Heart left ventricle (tissue), 16 donors: Measurements from ENCODE around the gene VTI1A. TPM values are rescaled to one million over a fixed set of nuclear protein-coding genes. Genes with fewer than 3 reads are reported as not detected.

ENCODE experiments used
- ATAC-seq, 4 donors: fragments of 200-7000 bp; cut with Tn5 transposase; one replicate each; pipeline ENCODE4 v1.9.1; 2020 to 2022; ENCODE audit warnings: moderate library complexity in 4 of 4, mild to moderate bottlenecking in 3 of 4, moderate number of reproducible peaks in 1 of 4
- DNase-seq, 5 donors: peaks; one replicate each; pipeline ENCODE4 v3.0.0-alpha.2; 2020
- H3K27ac ChIP-seq, 12 donors: fragments of 200-600 bp; sonication (generic) in 4 of 12; one replicate each; pipeline versions ENCODE4 v1.5.0 to v1.8.0; 2016 to 2022; ENCODE audit warnings: mild to moderate bottlenecking in 2 of 12
- H3K27me3 ChIP-seq, 9 donors: fragments of 200-600 bp; sonication (generic) in 2 of 9; one replicate each; pipeline versions ENCODE4 v1.5.1 to v1.8.0; 2016 to 2022; ENCODE audit warnings: mild to moderate bottlenecking in 3 of 9
- H3K36me3 ChIP-seq, 9 donors: fragments of 200-600 bp; sonication (generic) in 2 of 9; one replicate each; pipeline versions ENCODE4 v1.5.0 to v1.8.0; 2018 to 2022; ENCODE audit warnings: mild to moderate bottlenecking in 2 of 9
- H3K4me1 ChIP-seq, 12 donors: fragments of 200-600 bp; sonication (generic) in 4 of 12; one replicate each; pipeline versions ENCODE4 v1.5.0 to v1.8.0; 2016 to 2022; ENCODE audit warnings: mild to moderate bottlenecking in 3 of 12
- H3K4me3 ChIP-seq, 12 donors: fragments of 200-600 bp; sonication (generic) in 4 of 12; one replicate each; pipeline versions ENCODE4 v1.5.0 to v1.8.0; 2017 to 2022; ENCODE audit warnings: mild to moderate bottlenecking in 9 of 12, moderate library complexity in 4 of 12
- H3K9me3 ChIP-seq, 12 donors: fragments of 200-600 bp; sonication (generic) in 4 of 12; one replicate each; pipeline versions ENCODE4 v1.5.0 to v1.8.0; 2016 to 2022; ENCODE audit warnings: mild to moderate bottlenecking in 1 of 12
- CTCF ChIP-seq, 12 donors: fragments of 200-600 bp; sonication (generic) in 4 of 12; IDR thresholded peaks; one replicate each; pipeline versions ENCODE4 v1.5.0 to v1.8.0; 2018 to 2022; ENCODE audit warnings: antibody characterized with exemption in 12 of 12, mild to moderate bottlenecking in 5 of 12
- POLR2A ChIP-seq, 2 donors: fragments of 450-650 bp; IDR thresholded peaks; one replicate each; pipeline ENCODE4 v1.6.1; 2017; ENCODE audit warnings: antibody characterized with exemption in 2 of 2, mild to moderate bottlenecking in 2 of 2, moderate library complexity in 2 of 2
- WGBS, 4 donors: extraction: QIAGEN DNeasy Blood & Tissue Kit in 2 of 4; methylation state at CpG; one replicate each; pipeline versions ENCODE4 v1.1.5 to v1.1.7; 2013 to 2018; 5-methylcytosine and 5-hydroxymethylcytosine counted together
- intact Hi-C, 10 donors: fragments of 100-400 bp; cut with DNase I; formaldehyde crosslinking; loops; one replicate each; pipeline versions ENCODE4 v1.11.1 to v1.14.2; 2022
- polyA plus RNA-seq, 2 donors: library from polyadenylated mRNA; stranded (reverse); fragments of 200-250 nt; gene quantifications; one replicate each; pipeline ENCODE4 v1.2.3, GENCODE V29; 2013
- total RNA-seq, 9 donors: library from RNA; depleted of rRNA in 2 of 9; stranded (reverse); fragments of >200 nt in 2 of 9; fragmentation: NEBNext Ultra II Directional in 3 of 9; extraction: Animal tissue kit (Norgen Biotek cat#: 25700) in 3 of 9; gene quantifications; one replicate each; pipeline versions ENCODE4 v1.1.0 to v1.2.4, GENCODE V29; 2016 to 2023
- donor health status: ischemic (EF 13 %, LVEDD 7.1; RV severe dilation, severe dysfunction).
- donor health status: healthy with polysubstance abuse.
- donor health status: DM: no; HTN: yes; CAD: no.
- donor health status: DM: no; HTN: no; CAD: no.
- donor health status: ischemic (EF 25% LVEDD 6.9; RV normal size, moderate dysfunction).
- donor health status: ischemic (EF 25% LVEDD 5.7; RV mildly dilated, moderate dysfunction).
- donor health status: healthy.
- donor health status: DM: yes; HTN: yes; CAD: no.
- donor health status: ischemic (EF 35%, LVEDD 5.7; RV mildly dilated, moderate dysfunction).
- donor health status: nonischemic (EF 11% LVEDD 7.7; RV severe dilation, severe dysfunction).
- donor health status: DM: yes; HTN: yes; CAD: no.
- donor health status: PGD.
- donor health status: ischemic (EF 29% LVEDD 5.4; RV normal size, mild dysfunction).
- donor health status: nonischemic (EF 23%, LVEDD 6.1; RV moderate dilation, normal function).

Gene VTI1A
- total and polyA plus RNA-seq, 11 donors = 6.0 to 33.1 (median 23.2) TPM

- no peaks in the 10 kb centered on the region for H3K27me3 ChIP-seq
- no peaks in the 10 kb centered on the region for H3K9me3 ChIP-seq
- TF ChIP-seq POLR2A (IDR thresholded peaks at IDR 0.05) = no peak
- H3K36me3 ChIP-seq = no peaks in the 10 kb centered on the region
- 97 to 100% (median 99%) methylated on average over 1 of the region's 1 CpG for WGBS, 4 donors
- no peak for DNase-seq
- H3K27ac ChIP-seq = no peak overlapping the region
- no peak for ATAC-seq
- no peaks in the 10 kb centered on the region for H3K4me1 ChIP-seq
- H3K4me3 ChIP-seq = no peak overlapping the region
- intact Hi-C loops = no loop called here
Observed at GRCh38 chr10:112655722-112656121, 208.7 kb downstream of the VTI1A start.

GRCh38 chr10:112658465-112658864 lies 211.4 kb downstream of the VTI1A start:
- intact Hi-C loops = no loop called here
- ATAC-seq = no peak
- no peak for DNase-seq
- no peaks in the 10 kb centered on the region for H3K27me3 ChIP-seq
- H3K27ac ChIP-seq = no peak overlapping the region
- WGBS, 4 donors = 98 to 100% (median 98%) methylated on average over 2 of the region's 2 CpGs
- TF ChIP-seq POLR2A (IDR thresholded peaks at IDR 0.05) (no peak), CTCF (IDR thresholded peaks at IDR 0.05) (no peak)
- H3K9me3 ChIP-seq = peaks cover 0 to 10% (median 0%) of the 10 kb centered on the region in 12 donors
- no peak overlapping the region for H3K4me3 ChIP-seq
- no peaks in the 10 kb centered on the region for H3K36me3 ChIP-seq
- H3K4me1 ChIP-seq = no peaks in the 10 kb centered on the region

- no peak overlapping the region for H3K4me3 ChIP-seq
- intact Hi-C loops = no loop called here
- H3K4me1 ChIP-seq = no peaks in the 10 kb centered on the region
- no peak for DNase-seq
- 86 to 90% (median 88%) methylated on average over 6 of the region's 6 CpGs for WGBS, 4 donors
- peaks cover 0 to 10% (median 0%) of the 10 kb centered on the region in 12 donors for H3K9me3 ChIP-seq
- no peak for TF ChIP-seq POLR2A (IDR thresholded peaks at IDR 0.05)
- no peak for TF ChIP-seq CTCF (IDR thresholded peaks at IDR 0.05)
- H3K27ac ChIP-seq = no peak overlapping the region
- ATAC-seq = no peak
- no peaks in the 10 kb centered on the region for H3K27me3 ChIP-seq
- H3K36me3 ChIP-seq = no peaks in the 10 kb centered on the region
Observed at GRCh38 chr10:112658900-112659638, 212.1 kb downstream of the VTI1A start.

GRCh38 chr10:112663234-112664125 lies 216.5 kb downstream of the VTI1A start:
- WGBS, 4 donors = 93 to 97% (median 95%) methylated on average over 6 of the region's 6 CpGs
- no peak for TF ChIP-seq POLR2A (IDR thresholded peaks at IDR 0.05)
- TF ChIP-seq CTCF (IDR thresholded peaks at IDR 0.05) = no peak
- H3K4me1 ChIP-seq = no peaks in the 10 kb centered on the region
- peaks cover 0 to 8% (median under 1%) of the 10 kb centered on the region in 9 donors for H3K36me3 ChIP-seq
- no peaks in the 10 kb centered on the region for H3K27me3 ChIP-seq
- H3K4me3 ChIP-seq = no peak overlapping the region
- no peak for DNase-seq
- ATAC-seq = no peak
- intact Hi-C loops = no loop called here
- H3K9me3 ChIP-seq = peaks cover 0 to 10% (median 0%) of the 10 kb centered on the region in 12 donors
- no peak overlapping the region for H3K27ac ChIP-seq
